Smooth muscle cell (in vitro differentiated cells): Measurements from ENCODE around the gene NUCB2. TPM values are rescaled to one million over a fixed set of nuclear protein-coding genes. Genes with fewer than 3 reads are reported as not detected.

Source experiments
- DNase-seq: peaks from one replicate; lab custom pipeline; 2025; ENCODE audit not compliant: unreplicated experiment; lab: John Stamatoyannopoulos, UW
- H2AFZ ChIP-seq: fragments of 200-600 bp; sonication (generic); 2 replicates; pipeline ENCODE4 v1.6.0; 2016; ENCODE audit warnings: antibody characterized with exemption, low read depth, mild to moderate bottlenecking
- H3F3A ChIP-seq: fragments of 200-600 bp; sonication (generic); 2 replicates; pipeline ENCODE4 v1.6.0; 2017; ENCODE audit warnings: antibody characterized with exemption, low read depth
- H3K27ac ChIP-seq: fragments of 200-600 bp; sonication (generic); 2 replicates; pipeline ENCODE4 v1.5.1; 2016; ENCODE audit warnings: low read depth, mild to moderate bottlenecking
- H3K27me3 ChIP-seq: fragments of 200-600 bp; sonication (generic); 2 replicates; pipeline ENCODE4 v1.6.1; 2016; ENCODE audit warnings: low read depth, mild to moderate bottlenecking
- H3K36me3 ChIP-seq: fragments of 200-600 bp; sonication (generic); 2 replicates; pipeline ENCODE4 v1.5.1; 2016; ENCODE audit warnings: low read depth
- H3K4me1 ChIP-seq: fragments of 200-600 bp; sonication (generic); 2 replicates; pipeline ENCODE4 v1.5.1; 2016; ENCODE audit warnings: low read depth
- H3K4me2 ChIP-seq: fragments of 200-600 bp; sonication (generic); 2 replicates; pipeline ENCODE4 v1.6.0; 2016; ENCODE audit warnings: mild to moderate bottlenecking
- H3K4me3 ChIP-seq: fragments of 200-600 bp; sonication (generic); 2 replicates; pipeline ENCODE4 v1.5.1; 2016; ENCODE audit warnings: mild to moderate bottlenecking
- H3K79me2 ChIP-seq: fragments of 200-600 bp; sonication (generic); 2 replicates; pipeline ENCODE4 v1.6.0; 2016; ENCODE audit warnings: low read depth, mild to moderate bottlenecking
- H3K9ac ChIP-seq: fragments of 200-600 bp; sonication (generic); 2 replicates; pipeline ENCODE4 v1.6.0; 2016; ENCODE audit warnings: low read depth
- H3K9me3 ChIP-seq: fragments of 200-600 bp; sonication (generic); replicated peaks from 2 replicates; pipeline ENCODE4 v1.5.1; 2016; ENCODE audit warnings: low read depth
- H4K20me1 ChIP-seq: fragments of 200-600 bp; sonication (generic); 2 replicates; pipeline ENCODE4 v1.6.0; 2016; ENCODE audit warnings: low read depth
- CTCF ChIP-seq: fragments of 200-600 bp; sonication (generic); IDR thresholded peaks from 2 replicates; pipeline ENCODE4 v1.5.1; 2017; ENCODE audit warnings: borderline replicate concordance, mild to moderate bottlenecking, antibody characterized with exemption; ENCODE audit not compliant: insufficient read depth, poor library complexity, severe bottlenecking
- WGBS: methylation state at CpG from one replicate; pipeline ENCODE4 v1.1.7; 2016; ENCODE audit warnings: low lambda C conversion rate; 5-methylcytosine and 5-hydroxymethylcytosine counted together
- polyA plus RNA-seq: library from polyadenylated mRNA; unstranded; fragments of >200 nt; fragmentation: Nextera tagmentation; extraction: Ambion mirVana; gene quantifications from 2 replicates; pipeline ENCODE4 v1.2.1, GENCODE V29; 2016
- total RNA-seq: library from RNA; depleted of rRNA; stranded (reverse); fragments of >200 nt; gene quantifications from 2 replicates; pipeline ENCODE4 v1.2.3, GENCODE V29; 2014

The NUCB2 gene
- total and polyA plus RNA-seq, 2 experiments from 2014 or later: 91.2 to 177 TPM

GRCh38 chr11:17352950-17353820, 76.6 kb downstream of the NUCB2 start:
- peaks cover 7% of the 10 kb centered on the region for H3K27me3 ChIP-seq
- H3K27ac ChIP-seq: peak overlapping the region; percentile 71
- peak overlapping the region; percentile 89 for H2AFZ ChIP-seq
- H3F3A ChIP-seq: peaks cover 19% of the 10 kb centered on the region
- TF ChIP-seq CTCF: no peak
- no peaks in the 10 kb centered on the region for H3K9me3 ChIP-seq
- peak overlapping the region; percentile 70 for H3K4me3 ChIP-seq
- no peaks in the 10 kb centered on the region for H4K20me1 ChIP-seq
- under 1% methylated on average over 68 of the region's 69 CpGs for WGBS
- peak overlapping the region; percentile 89 for H3K4me2 ChIP-seq
- H3K36me3 ChIP-seq: no peaks in the 10 kb centered on the region
- peak overlapping the region; percentile 66 for H3K9ac ChIP-seq
- peak; percentile 77 for DNase-seq
- H3K79me2 ChIP-seq: no peaks in the 10 kb centered on the region
- peaks cover 15% of the 10 kb centered on the region for H3K4me1 ChIP-seq

DNA sequence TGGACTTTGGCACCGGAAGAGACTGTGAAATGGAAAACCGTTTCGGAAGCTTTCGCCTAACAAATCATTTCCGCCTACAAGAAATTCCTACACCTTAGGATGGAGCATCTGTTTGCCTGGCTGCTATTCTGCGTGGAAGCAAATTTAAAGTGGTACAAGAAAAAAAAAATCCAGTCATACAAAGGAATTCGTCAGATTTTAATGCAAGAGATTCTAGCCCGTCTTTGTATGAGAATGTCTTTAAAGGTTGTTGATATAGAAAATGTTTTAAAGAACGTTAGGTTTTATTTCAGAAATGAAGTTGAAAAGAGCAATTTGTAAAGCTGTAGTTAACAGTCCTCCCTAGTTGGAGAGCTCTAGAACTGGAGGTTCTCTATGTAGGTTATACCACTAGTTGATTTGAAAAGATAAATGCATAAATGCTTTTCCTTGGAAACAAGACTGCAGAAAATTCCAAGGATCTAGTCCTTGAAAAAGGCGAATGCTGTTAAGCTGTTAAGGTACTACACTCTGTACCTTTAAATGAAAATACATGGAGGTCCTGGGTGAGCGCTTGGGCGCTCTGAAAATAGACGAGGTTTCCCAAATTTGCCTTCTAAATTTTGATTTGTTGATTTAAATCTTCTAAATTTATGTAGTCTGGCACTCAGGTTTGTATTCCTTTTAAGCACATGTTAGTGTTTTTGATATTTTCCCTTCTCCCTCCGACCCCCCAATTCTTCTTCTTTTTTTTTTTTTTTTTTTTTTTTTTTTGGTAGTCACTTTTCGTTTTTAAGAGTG, 77.5 kb downstream of the NUCB2 start:
- H4K20me1 ChIP-seq: no peaks in the 10 kb centered on the region
- H3K79me2 ChIP-seq: no peaks in the 10 kb centered on the region
- 14% methylated on average over 15 of the region's 15 CpGs for WGBS
- H3K9me3 ChIP-seq: no peaks in the 10 kb centered on the region
- H3K4me2 ChIP-seq: peak overlapping the region; percentile 89
- no peaks in the 10 kb centered on the region for H3K36me3 ChIP-seq
- TF ChIP-seq CTCF: no peak
- H3K9ac ChIP-seq: peak overlapping the region; percentile 66
- H3K4me3 ChIP-seq: peak overlapping the region; percentile 70
- no peak for DNase-seq
- peaks cover 7% of the 10 kb centered on the region for H3K27me3 ChIP-seq
- peak overlapping the region; percentile 71 for H3K27ac ChIP-seq
- peak overlapping the region; percentile 89 for H2AFZ ChIP-seq
- peaks cover 15% of the 10 kb centered on the region for H3K4me1 ChIP-seq
- peaks cover 19% of the 10 kb centered on the region for H3F3A ChIP-seq

DNA sequence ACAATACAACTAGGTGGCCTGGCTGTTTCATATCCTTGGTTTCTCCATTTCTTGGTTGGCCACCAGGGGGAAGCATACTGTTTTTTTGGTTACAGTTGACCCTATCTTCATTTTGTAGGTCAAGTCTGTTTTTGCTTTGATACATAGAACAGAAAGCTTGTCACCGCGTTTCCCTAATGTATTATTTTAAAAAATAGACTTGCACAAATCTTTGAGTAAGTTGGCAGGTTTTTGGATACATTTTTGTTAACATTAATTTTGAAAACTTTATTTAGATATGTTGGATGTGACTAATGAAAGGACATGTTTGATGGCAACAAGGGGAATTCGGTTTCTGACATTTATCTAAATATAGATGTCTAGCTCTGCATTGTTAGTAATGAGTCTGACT, 78.1 kb downstream of the NUCB2 start:
- Histone ChIP-seq H3K4me2 (peak overlapping the region; percentile 89), H3K9me3 (no peaks in the 10 kb centered on the region), H3K27me3 (peaks cover 7% of the 10 kb centered on the region), H3K27ac (no peak overlapping the region), H3F3A (peaks cover 19% of the 10 kb centered on the region), H3K36me3 (no peaks in the 10 kb centered on the region), H3K9ac (no peak overlapping the region), H3K4me1 (peaks cover 15% of the 10 kb centered on the region), H4K20me1 (no peaks in the 10 kb centered on the region), H3K4me3 (peak overlapping the region; percentile 70), H2AFZ (no peak overlapping the region), H3K79me2 (no peaks in the 10 kb centered on the region)
- peak; percentile 59 for TF ChIP-seq CTCF
- 56% methylated on average over 3 of the region's 3 CpGs for WGBS
- DNase-seq: no peak
